Measurements from ENCODE around the gene DUS1L. TPM values are rescaled to one million over a fixed set of nuclear protein-coding genes. Genes with fewer than 3 reads are reported as not detected.

The DUS1L gene
- polyA plus RNA-seq, 1 of the 3 experiments (the other 2 are of a cell fraction): 163 TPM

GRCh38 chr17:82053130-82053529 lies 12.5 kb downstream of the DUS1L start:
- peak overlapping the region; percentile 99 to 100; a peak in 3 of 4 replicates for H3K4me3 ChIP-seq (ENCODE audit: low read depth in 2 of 2, low read length in 1 of 2)
- H3K27ac ChIP-seq (ENCODE audit: low read depth in 2 of 2, low read length in 1 of 2): no peak overlapping the region
- DNase-seq: no peak
- peaks cover 14% of the 10 kb centered on the region; the same call in 1 of the 2 replicates for H4K20me1 ChIP-seq (ENCODE audit: insufficient read depth)
- H2AFZ ChIP-seq (ENCODE audit: low read depth): no peak overlapping the region
- 92% methylated on average over 13 of the region's 19 CpGs for WGBS (ENCODE audit: low lambda C conversion rate)
- H3K9me3 ChIP-seq: no peaks in the 10 kb centered on the region
- H3F3A ChIP-seq (replicated peaks; ENCODE audit: insufficient read depth): peaks cover 14% of the 10 kb centered on the region
- TF ChIP-seq GABPA (IDR thresholded peaks at IDR 0.05; ENCODE audit: low read depth): no peak
- no peak for TF ChIP-seq RFX5 (IDR thresholded peaks at IDR 0.05; ENCODE audit: low read length)
- TF ChIP-seq JUND (IDR thresholded peaks at IDR 0.05): no peak
- no peak for TF ChIP-seq FOXJ3 (CRISPR knock-in tag; IDR thresholded peaks at IDR 0.05)
- no peak for TF ChIP-seq ELF1 (IDR thresholded peaks at IDR 0.05)
- no peak for TF ChIP-seq EZH2phosphoT487 (IDR thresholded peaks at IDR 0.05; ENCODE audit: borderline replicate concordance, low read depth)
- no peak for TF ChIP-seq REST (IDR thresholded peaks at IDR 0.05; ENCODE audit: low read depth, low read length)
- TF ChIP-seq RAD21 (IDR thresholded peaks at IDR 0.05; ENCODE audit: low read length): no peak
- no peak for TF ChIP-seq MXI1 (IDR thresholded peaks at IDR 0.05; ENCODE audit: low read depth, low read length)
- TF ChIP-seq NRF1 (IDR thresholded peaks at IDR 0.05; ENCODE audit: low read depth, low read length): no peak
- TF ChIP-seq SMC3 (IDR thresholded peaks at IDR 0.05; ENCODE audit: low read depth, low read length): no peak
- TF ChIP-seq TEAD4 (IDR thresholded peaks at IDR 0.05; ENCODE audit: borderline replicate concordance, insufficient read depth): no peak
- TF ChIP-seq POLR2AphosphoS5 (IDR thresholded peaks at IDR 0.05; ENCODE audit: low read depth, low read length): no peak
- no peak for TF ChIP-seq USF2 (IDR thresholded peaks at IDR 0.05; ENCODE audit: borderline replicate concordance, low read depth, low read length)
- TF ChIP-seq ZBTB33 (IDR thresholded peaks at IDR 0.05; ENCODE audit: borderline replicate concordance, low read depth): no peak
- TF ChIP-seq MEF2A (IDR thresholded peaks at IDR 0.05; ENCODE audit: borderline replicate concordance, low read depth): no peak
- H3K79me2 ChIP-seq (ENCODE audit: insufficient read depth): peaks cover 49% of the 10 kb centered on the region
- H3K4me2 ChIP-seq: peak overlapping the region; percentile 100
- peak overlapping the region; percentile 95 for H3K9ac ChIP-seq
- CTCF ChIA-PET: interaction anchor here (1.1 to 5.1 kb wide), 5 partner anchors 11 to 103 kb away, joined by 3 to 24 read pairs (median 4); no protein-coding TSS in a partner anchor
- H3K27me3 ChIP-seq (ENCODE audit: insufficient read depth): no peaks in the 10 kb centered on the region
- peaks cover 35 to 70% of the 10 kb centered on the region in 2 experiments for H3K36me3 ChIP-seq (replicated peaks in 1 of 2; ENCODE audit: control insufficient read depth in 1 of 2, insufficient read depth in 2 of 2, low read length in 1 of 2)
- no peaks in the 10 kb centered on the region for H3K9me2 ChIP-seq
- POLR2A ChIA-PET: interaction anchor here (0.8 kb wide), 1 partner anchor 23 kb away, joined by 3 read pairs; no protein-coding TSS in a partner anchor
- peaks cover 0 to 25% of the 10 kb centered on the region in 2 experiments; a peak in 2 of 4 replicates for H3K4me1 ChIP-seq (ENCODE audit: control insufficient read depth in 1 of 2, insufficient read depth in 2 of 2, low read depth in 1 of 2, low read length in 1 of 2)
